Testis (tissue), 2 donors: Measurements from ENCODE around the gene SHC2.

Source experiments
- POLR2A ChIP-seq: fragments of 450-650 bp; IDR thresholded peaks from one replicate; pipeline ENCODE4 v1.6.1; 2017; ENCODE audit warnings: antibody characterized with exemption, mild to moderate bottlenecking, moderate library complexity
- TF ChIP-seq, protein P1 (sequence below), 3 experiments: fragments of 450-650 bp in 2 of 3; fragments of 200-600 bp in 1 of 3; sonication (generic) in 1 of 3; IDR thresholded peaks; one replicate each; pipeline ENCODE4 v1.5.1; 2016 to 2019; ENCODE audit warnings: antibody characterized with exemption in 3 of 3, mild to moderate bottlenecking in 2 of 3, moderate library complexity in 1 of 3

DNA sequence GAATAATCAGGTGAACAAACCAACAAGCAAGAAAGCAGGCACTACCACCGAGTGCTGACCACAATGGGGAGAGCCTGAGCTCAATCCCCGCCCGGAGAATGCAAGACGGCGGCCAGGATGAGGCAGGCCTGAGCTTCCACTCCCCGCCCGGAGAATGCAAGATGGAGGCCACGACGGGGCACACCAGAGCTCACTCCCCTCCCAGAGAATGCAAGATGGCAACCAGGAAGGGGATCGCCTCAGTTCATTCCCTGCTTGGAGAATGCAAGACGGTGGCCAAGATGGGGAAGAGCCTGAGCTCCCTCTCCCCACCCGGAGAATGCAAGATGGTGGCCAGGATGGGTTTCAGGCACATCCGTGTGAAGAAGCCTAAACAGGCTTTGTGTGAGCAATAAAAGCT, 91.6 kb downstream of the SHC2 start:
- TF ChIP-seq, protein P1, sequence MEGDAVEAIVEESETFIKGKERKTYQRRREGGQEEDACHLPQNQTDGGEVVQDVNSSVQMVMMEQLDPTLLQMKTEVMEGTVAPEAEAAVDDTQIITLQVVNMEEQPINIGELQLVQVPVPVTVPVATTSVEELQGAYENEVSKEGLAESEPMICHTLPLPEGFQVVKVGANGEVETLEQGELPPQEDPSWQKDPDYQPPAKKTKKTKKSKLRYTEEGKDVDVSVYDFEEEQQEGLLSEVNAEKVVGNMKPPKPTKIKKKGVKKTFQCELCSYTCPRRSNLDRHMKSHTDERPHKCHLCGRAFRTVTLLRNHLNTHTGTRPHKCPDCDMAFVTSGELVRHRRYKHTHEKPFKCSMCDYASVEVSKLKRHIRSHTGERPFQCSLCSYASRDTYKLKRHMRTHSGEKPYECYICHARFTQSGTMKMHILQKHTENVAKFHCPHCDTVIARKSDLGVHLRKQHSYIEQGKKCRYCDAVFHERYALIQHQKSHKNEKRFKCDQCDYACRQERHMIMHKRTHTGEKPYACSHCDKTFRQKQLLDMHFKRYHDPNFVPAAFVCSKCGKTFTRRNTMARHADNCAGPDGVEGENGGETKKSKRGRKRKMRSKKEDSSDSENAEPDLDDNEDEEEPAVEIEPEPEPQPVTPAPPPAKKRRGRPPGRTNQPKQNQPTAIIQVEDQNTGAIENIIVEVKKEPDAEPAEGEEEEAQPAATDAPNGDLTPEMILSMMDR (IDR thresholded peaks at IDR 0.05): no peak
- no peak for TF ChIP-seq POLR2A
